Suprapubic skin (tissue), 4 donors: Measurements from ENCODE around the gene SAYSD1. TPM values are rescaled to one million over a fixed set of nuclear protein-coding genes. Genes with fewer than 3 reads are reported as not detected.

Experiments
- DNase-seq, 2 donors: peaks; one replicate each; pipeline ENCODE4 v3.0.0-alpha.2; 2019; ENCODE audit warnings: low spot score in 2 of 2
- H3K27ac ChIP-seq: fragments of 200-600 bp; sonication (generic); one replicate; pipeline ENCODE4 v1.5.1; 2019
- H3K27me3 ChIP-seq: fragments of 200-600 bp; sonication (generic); one replicate; pipeline ENCODE4 v1.5.1; 2019
- H3K36me3 ChIP-seq: fragments of 200-600 bp; sonication (generic); one replicate; pipeline ENCODE4 v1.5.1; 2019
- H3K4me1 ChIP-seq: fragments of 200-600 bp; sonication (generic); one replicate; pipeline ENCODE4 v1.5.1; 2019
- H3K4me3 ChIP-seq: fragments of 200-600 bp; sonication (generic); one replicate; pipeline ENCODE4 v1.5.1; 2019; ENCODE audit warnings: mild to moderate bottlenecking
- H3K9me3 ChIP-seq: fragments of 200-600 bp; sonication (generic); one replicate; pipeline ENCODE4 v1.5.1; 2019
- CTCF ChIP-seq, 2 donors: fragments of 200-600 bp in 1 of 2; fragments of 450-650 bp in 1 of 2; sonication (generic) in 1 of 2; IDR thresholded peaks; one replicate each; pipeline ENCODE4 v1.5.1; 2016 to 2019; ENCODE audit warnings: antibody characterized with exemption in 2 of 2, mild to moderate bottlenecking in 1 of 2, moderate library complexity in 1 of 2
- EP300 ChIP-seq: sonication (generic); formaldehyde crosslinking; IDR thresholded peaks from one replicate; pipeline ENCODE4 v1.6.1; 2017; ENCODE audit warnings: antibody characterized with exemption
- POLR2A ChIP-seq, 2 donors: fragments of 450-650 bp; IDR thresholded peaks; one replicate each; pipeline ENCODE4 v1.6.1; 2017; ENCODE audit warnings: antibody characterized with exemption in 2 of 2, mild to moderate bottlenecking in 2 of 2, moderate library complexity in 2 of 2
- POLR2AphosphoS5 ChIP-seq, 3 donors: sonication (generic); formaldehyde crosslinking; IDR thresholded peaks; one replicate each; pipeline ENCODE4 v1.6.1; 2017; ENCODE audit warnings: antibody characterized with exemption in 3 of 3
- WGBS: methylation state at CpG from one replicate; pipeline ENCODE4 v1.1.5; 2018; 5-methylcytosine and 5-hydroxymethylcytosine counted together
- total RNA-seq, 4 donors: library from RNA; depleted of rRNA; stranded (reverse); fragments of >200 nt; gene quantifications; one replicate each; pipeline ENCODE4 v1.1.0, GENCODE V29; 2016

Gene SAYSD1
- total RNA-seq, 4 donors from 2014 or later, result 12.1 to 17.4 (median 14.4) TPM

GRCh38 chr6:39091220-39091619, 23.8 kb downstream of the SAYSD1 start:
- WGBS, result 73% methylated on average over 7 of the region's 7 CpGs
- no peak overlapping the region for H3K4me3 ChIP-seq
- no peaks in the 10 kb centered on the region for H3K4me1 ChIP-seq
- H3K9me3 ChIP-seq, result no peaks in the 10 kb centered on the region
- TF ChIP-seq POLR2AphosphoS5 (IDR thresholded peaks at IDR 0.05) (no peak), CTCF (IDR thresholded peaks at IDR 0.05) (no peak), EP300 (no peak), POLR2A (IDR thresholded peaks at IDR 0.05) (no peak)
- H3K27ac ChIP-seq, result no peak overlapping the region
- H3K36me3 ChIP-seq, result no peaks in the 10 kb centered on the region
- no peak for DNase-seq
- H3K27me3 ChIP-seq, result peaks cover 19% of the 10 kb centered on the region

GRCh38 chr6:39090036-39090435, 24.9 kb downstream of the SAYSD1 start:
- H3K36me3 ChIP-seq, result no peaks in the 10 kb centered on the region

GRCh38 chr6:39088331-39088730, 26.7 kb downstream of the SAYSD1 start:
- DNase-seq, result no peak
- Histone ChIP-seq H3K27me3 (peaks cover 33% of the 10 kb centered on the region), H3K4me3 (no peak overlapping the region), H3K27ac (no peak overlapping the region), H3K4me1 (no peaks in the 10 kb centered on the region), H3K9me3 (no peaks in the 10 kb centered on the region), H3K36me3 (no peaks in the 10 kb centered on the region)
- 9% methylated on average over 4 of the region's 4 CpGs for WGBS
- no peak for TF ChIP-seq POLR2AphosphoS5 (IDR thresholded peaks at IDR 0.05)
- no peak for TF ChIP-seq EP300
- peak in 1 of 2 donors; percentile 33 for TF ChIP-seq CTCF (IDR thresholded peaks at IDR 0.05)
- no peak for TF ChIP-seq POLR2A (IDR thresholded peaks at IDR 0.05)

More at GRCh38 chr6:39090036-39090435, 24.9 kb downstream of the SAYSD1 start:
- no peak for TF ChIP-seq POLR2A (IDR thresholded peaks at IDR 0.05)
- TF ChIP-seq POLR2AphosphoS5 (IDR thresholded peaks at IDR 0.05), result no peak
- no peak for TF ChIP-seq EP300
- TF ChIP-seq CTCF (IDR thresholded peaks at IDR 0.05), result no peak
- WGBS, result 79% methylated on average over 4 of the region's 4 CpGs
- Histone ChIP-seq H3K27me3 (peaks cover 24% of the 10 kb centered on the region), H3K9me3 (no peaks in the 10 kb centered on the region), H3K27ac (no peak overlapping the region), H3K4me1 (no peaks in the 10 kb centered on the region), H3K4me3 (no peak overlapping the region)
- no peak for DNase-seq

GRCh38 chr6:39087197-39087596, 27.8 kb downstream of the SAYSD1 start:
- Histone ChIP-seq H3K4me1 (no peaks in the 10 kb centered on the region), H3K9me3 (no peaks in the 10 kb centered on the region), H3K27me3 (peaks cover 33% of the 10 kb centered on the region), H3K27ac (no peak overlapping the region), H3K4me3 (no peak overlapping the region), H3K36me3 (no peaks in the 10 kb centered on the region)
- WGBS, result 73% methylated on average over 7 of the region's 7 CpGs
- no peak for DNase-seq
- no peak for TF ChIP-seq POLR2AphosphoS5 (IDR thresholded peaks at IDR 0.05)
- no peak for TF ChIP-seq CTCF (IDR thresholded peaks at IDR 0.05)
- no peak for TF ChIP-seq POLR2A (IDR thresholded peaks at IDR 0.05)
- TF ChIP-seq EP300, result no peak

- Histone ChIP-seq H3K4me3 (no peak overlapping the region), H3K4me1 (no peaks in the 10 kb centered on the region), H3K27ac (no peak overlapping the region), H3K9me3 (no peaks in the 10 kb centered on the region), H3K27me3 (peaks cover 33% of the 10 kb centered on the region), H3K36me3 (no peaks in the 10 kb centered on the region)
- 38% methylated on average over 6 of the region's 6 CpGs for WGBS
- DNase-seq, result no peak
- no peak for TF ChIP-seq POLR2AphosphoS5 (IDR thresholded peaks at IDR 0.05)
- no peak for TF ChIP-seq POLR2A (IDR thresholded peaks at IDR 0.05)
- no peak for TF ChIP-seq CTCF (IDR thresholded peaks at IDR 0.05)
- no peak for TF ChIP-seq EP300
Measured at GRCh38 chr6:39086711-39087110, 28.3 kb downstream of the SAYSD1 start.
